Erythroblast (primary cell): ENCODE results near the gene BNIP5.

Experiments
- GATA1 ChIP-seq: IDR thresholded peaks from 2 replicates; pipeline ENCODE4 v1.6.1; 2011; ENCODE audit warnings: low read depth, mild to moderate bottlenecking, control low read depth, low read length, moderate library complexity
- POLR2A ChIP-seq: IDR thresholded peaks from 2 replicates; pipeline ENCODE4 v1.6.1; 2011; ENCODE audit warnings: mild to moderate bottlenecking, low read length

DNA sequence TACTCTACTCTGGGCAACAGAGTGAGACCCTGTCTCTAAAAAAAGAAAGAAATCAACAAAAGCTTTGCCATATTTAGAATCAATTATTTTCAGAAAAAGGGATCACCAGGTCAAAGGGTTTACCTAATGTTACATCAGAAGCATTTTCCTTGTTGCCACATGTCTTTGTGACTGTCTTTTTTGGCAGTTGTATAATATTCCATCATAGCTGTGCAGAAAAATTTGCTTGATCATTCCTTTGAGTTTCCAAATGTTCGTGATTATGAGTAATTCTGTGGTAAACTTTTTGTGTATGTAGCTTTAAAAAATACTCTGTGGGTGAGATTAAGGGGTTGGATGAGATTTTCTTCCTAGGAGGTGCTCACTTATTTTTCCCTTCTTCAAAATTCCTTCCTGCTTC is 40.4 kb downstream of the BNIP5 start:
- TF ChIP-seq POLR2A = no peak
- no peak for TF ChIP-seq GATA1
